GM23338 (cell line): Measurements from ENCODE around the gene TBC1D30. TPM values are rescaled to one million over a fixed set of nuclear protein-coding genes. Genes with fewer than 3 reads are reported as not detected.

Source experiments
- ATAC-seq: fragments of 200-7000 bp; cut with Tn5 transposase; 3 replicates; pipeline ENCODE4 v1.9.1; 2020
- DNase-seq: peaks from one replicate; pipeline ENCODE4 v3.0.0-alpha.2; 2015; ENCODE audit warnings: low spot score
- H2AFZ ChIP-seq: fragments of 200-600 bp; sonication (generic); 2 replicates; pipeline ENCODE4 v1.8.0; 2016; ENCODE audit warnings: antibody characterized with exemption, mild to moderate bottlenecking, moderate library complexity
- H3F3A ChIP-seq: fragments of 200-600 bp; sonication (generic); replicated peaks from 2 replicates; pipeline ENCODE4 v1.8.0; 2017; ENCODE audit warnings: antibody characterized with exemption, mixed run types, low read depth
- H3K27ac ChIP-seq: fragments of 200-600 bp; sonication (generic); 2 replicates; pipeline ENCODE4 v1.6.1; 2016; ENCODE audit warnings: low read depth
- H3K27me3 ChIP-seq: fragments of 200-600 bp; sonication (generic); 2 replicates; pipeline ENCODE4 v1.8.0; 2016; ENCODE audit warnings: mild to moderate bottlenecking, mixed run types, moderate library complexity; ENCODE audit not compliant: insufficient read depth
- H3K36me3 ChIP-seq: fragments of 200-600 bp; sonication (generic); 2 replicates; pipeline ENCODE4 v1.8.0; 2016; ENCODE audit warnings: mild to moderate bottlenecking; ENCODE audit not compliant: insufficient read depth
- H3K4me1 ChIP-seq: fragments of 200-600 bp; sonication (generic); 2 replicates; pipeline ENCODE4 v1.8.0; 2016; ENCODE audit warnings: mild to moderate bottlenecking, moderate library complexity; ENCODE audit not compliant: insufficient read depth
- H3K4me2 ChIP-seq: fragments of 200-600 bp; sonication (generic); 2 replicates; pipeline ENCODE4 v1.7.1; 2017; ENCODE audit warnings: mixed run types
- H3K4me3 ChIP-seq: fragments of 200-600 bp; sonication (generic); 2 replicates; pipeline ENCODE4 v1.6.1; 2016; ENCODE audit warnings: mixed run types
- H3K79me2 ChIP-seq: fragments of 200-600 bp; sonication (generic); replicated peaks from 2 replicates; pipeline ENCODE4 v1.8.0; 2017; ENCODE audit warnings: mild to moderate bottlenecking; ENCODE audit not compliant: insufficient read depth
- H3K9me2 ChIP-seq: fragments of 200-600 bp; sonication (generic); 2 replicates; pipeline ENCODE4 v1.8.0; 2017; ENCODE audit not compliant: insufficient read depth
- H4K20me1 ChIP-seq: fragments of 200-600 bp; sonication (generic); replicated peaks from 2 replicates; pipeline ENCODE4 v1.8.0; 2017; ENCODE audit warnings: mild to moderate bottlenecking; ENCODE audit not compliant: insufficient read depth
- H3K27ac Mint-ChIP-seq: 2 replicates; pipeline ENCODE4 v1.8.0; 2020; ENCODE audit warnings: inconsistent platforms, mild to moderate bottlenecking, moderate library complexity, mixed read lengths
- H3K27me3 Mint-ChIP-seq: 3 replicates; pipeline ENCODE4 v1.8.0; 2022; ENCODE audit warnings: low read depth, mild to moderate bottlenecking, moderate library complexity, mixed read lengths, inconsistent platforms; ENCODE audit not compliant: insufficient read depth, poor library complexity
- H3K36me3 Mint-ChIP-seq: 3 replicates; pipeline ENCODE4 v1.8.0; 2021; ENCODE audit warnings: low read depth, mild to moderate bottlenecking, inconsistent platforms, moderate library complexity, mixed read lengths
- H3K4me1 Mint-ChIP-seq: 3 replicates; pipeline ENCODE4 v1.8.0; 2020; ENCODE audit warnings: mild to moderate bottlenecking, inconsistent platforms, mixed read lengths
- H3K4me3 Mint-ChIP-seq: 3 replicates; pipeline ENCODE4 v1.8.0; 2021; ENCODE audit warnings: moderate library complexity, mild to moderate bottlenecking, inconsistent platforms, mixed read lengths
- H3K9me3 Mint-ChIP-seq: 3 replicates; pipeline ENCODE4 v1.8.0; 2020; ENCODE audit warnings: moderate library complexity, mild to moderate bottlenecking, inconsistent platforms, mixed read lengths
- CREB1 ChIP-seq: fragments of 250-450 bp; sonication (Bioruptor Pico); IDR thresholded peaks from 2 replicates; pipeline ENCODE4 v1.5.0; 2020; ENCODE audit warnings: low read depth, mild to moderate bottlenecking, moderate library complexity
- CTCF ChIP-seq, 2 experiments: fragments of 200-600 bp in 1 of 2; sonication (generic) in 1 of 2; conservative IDR thresholded peaks; 2 replicates each; pipeline versions ENCODE4 v1.5.1 to v1.6.1; 2016 to 2017; ENCODE audit warnings: antibody characterized with exemption in 2 of 2, low read depth in 2 of 2, mild to moderate bottlenecking in 2 of 2, moderate library complexity in 1 of 2
- NANOG ChIP-seq: IDR thresholded peaks from 2 replicates; pipeline ENCODE4 v1.6.1; 2016; ENCODE audit warnings: antibody characterized with exemption, borderline replicate concordance
- STAT1 ChIP-seq: IDR thresholded peaks from one replicate; pipeline ENCODE4 v1.6.1; 2016; ENCODE audit warnings: antibody characterized with exemption; ENCODE audit not compliant: unreplicated experiment
- polyA plus RNA-seq: library from polyadenylated mRNA; unstranded; fragments of >200 nt; fragmentation: Nextera tagmentation; extraction: Ambion mirVana; gene quantifications from 2 replicates; pipeline ENCODE4 v1.2.1, GENCODE V29; 2016
- total RNA-seq: library from RNA; depleted of rRNA; stranded (reverse); fragments of >200 nt; shearing (Covaris generic); gene quantifications from 2 replicates; pipeline ENCODE4 v1.2.3, GENCODE V29; 2014
- TF ChIP-seq, protein P1 (sequence below): fragments of 250-450 bp; sonication (Bioruptor Pico); IDR thresholded peaks from 2 replicates; pipeline ENCODE4 v1.5.0; 2020; ENCODE audit warnings: mild to moderate bottlenecking, moderate library complexity

The TBC1D30 gene
- total and polyA plus RNA-seq, 2 experiments from 2014 or later, result 2.9 to 9.6 TPM

- H4K20me1 ChIP-seq, result no peaks in the 10 kb centered on the region
- no peaks in the 10 kb centered on the region for H3K36me3 ChIP-seq
- no peaks in the 10 kb centered on the region for H3K79me2 ChIP-seq
- H3K4me1 ChIP-seq, result peaks cover 24% of the 10 kb centered on the region
- no peak overlapping the region for H3K27ac ChIP-seq
- no peaks in the 10 kb centered on the region for H3F3A ChIP-seq
- DNase-seq (no peak), ATAC-seq (no peak)
- H3K9me2 ChIP-seq, result no peaks in the 10 kb centered on the region
- H3K27me3 ChIP-seq, result no peaks in the 10 kb centered on the region
- H2AFZ ChIP-seq, result no peak overlapping the region
- no peaks in the 10 kb centered on the region for H3K36me3 Mint-ChIP-seq
- H3K4me3 ChIP-seq, result no peak overlapping the region
- no peaks in the 10 kb centered on the region for H3K9me3 Mint-ChIP-seq
- H3K4me1 Mint-ChIP-seq, result peaks cover 18% of the 10 kb centered on the region
- H3K27me3 Mint-ChIP-seq, result no peaks in the 10 kb centered on the region
- no peak overlapping the region for H3K4me3 Mint-ChIP-seq
- no peak overlapping the region for H3K4me2 ChIP-seq
- H3K27ac Mint-ChIP-seq, result no peak overlapping the region
- TF ChIP-seq STAT1, result no peak
Observed at GRCh38 chr12:64884728-64885127, 60.3 kb downstream of the TBC1D30 start.

- Histone ChIP-seq H3K9me2 (no peaks in the 10 kb centered on the region), H2AFZ (no peak overlapping the region), H3K36me3 (no peaks in the 10 kb centered on the region), H3K4me3 (peak overlapping the region; percentile 8; the same call in 1 of the 2 replicates), H3K4me1 (peaks cover 28% of the 10 kb centered on the region), H3K4me2 (peak overlapping the region; percentile 53), H3K27me3 (no peaks in the 10 kb centered on the region), H3K79me2 (no peaks in the 10 kb centered on the region), H3K27ac (no peak overlapping the region), H4K20me1 (no peaks in the 10 kb centered on the region), H3F3A (no peaks in the 10 kb centered on the region)
- H3K9me3 Mint-ChIP-seq, result no peaks in the 10 kb centered on the region
- H3K4me3 Mint-ChIP-seq, result no peak overlapping the region
- ATAC-seq (peak; percentile 40), DNase-seq (peak; percentile 44)
- H3K36me3 Mint-ChIP-seq, result no peaks in the 10 kb centered on the region
- TF ChIP-seq NANOG (peak; percentile 98), CTCF (conservative IDR thresholded peaks at IDR 0.05; ENCODE audit: low read depth in 2 of 2) (no peak), CREB1 (CRISPR knock-in tag) (no peak)
- TF ChIP-seq, protein P1, sequence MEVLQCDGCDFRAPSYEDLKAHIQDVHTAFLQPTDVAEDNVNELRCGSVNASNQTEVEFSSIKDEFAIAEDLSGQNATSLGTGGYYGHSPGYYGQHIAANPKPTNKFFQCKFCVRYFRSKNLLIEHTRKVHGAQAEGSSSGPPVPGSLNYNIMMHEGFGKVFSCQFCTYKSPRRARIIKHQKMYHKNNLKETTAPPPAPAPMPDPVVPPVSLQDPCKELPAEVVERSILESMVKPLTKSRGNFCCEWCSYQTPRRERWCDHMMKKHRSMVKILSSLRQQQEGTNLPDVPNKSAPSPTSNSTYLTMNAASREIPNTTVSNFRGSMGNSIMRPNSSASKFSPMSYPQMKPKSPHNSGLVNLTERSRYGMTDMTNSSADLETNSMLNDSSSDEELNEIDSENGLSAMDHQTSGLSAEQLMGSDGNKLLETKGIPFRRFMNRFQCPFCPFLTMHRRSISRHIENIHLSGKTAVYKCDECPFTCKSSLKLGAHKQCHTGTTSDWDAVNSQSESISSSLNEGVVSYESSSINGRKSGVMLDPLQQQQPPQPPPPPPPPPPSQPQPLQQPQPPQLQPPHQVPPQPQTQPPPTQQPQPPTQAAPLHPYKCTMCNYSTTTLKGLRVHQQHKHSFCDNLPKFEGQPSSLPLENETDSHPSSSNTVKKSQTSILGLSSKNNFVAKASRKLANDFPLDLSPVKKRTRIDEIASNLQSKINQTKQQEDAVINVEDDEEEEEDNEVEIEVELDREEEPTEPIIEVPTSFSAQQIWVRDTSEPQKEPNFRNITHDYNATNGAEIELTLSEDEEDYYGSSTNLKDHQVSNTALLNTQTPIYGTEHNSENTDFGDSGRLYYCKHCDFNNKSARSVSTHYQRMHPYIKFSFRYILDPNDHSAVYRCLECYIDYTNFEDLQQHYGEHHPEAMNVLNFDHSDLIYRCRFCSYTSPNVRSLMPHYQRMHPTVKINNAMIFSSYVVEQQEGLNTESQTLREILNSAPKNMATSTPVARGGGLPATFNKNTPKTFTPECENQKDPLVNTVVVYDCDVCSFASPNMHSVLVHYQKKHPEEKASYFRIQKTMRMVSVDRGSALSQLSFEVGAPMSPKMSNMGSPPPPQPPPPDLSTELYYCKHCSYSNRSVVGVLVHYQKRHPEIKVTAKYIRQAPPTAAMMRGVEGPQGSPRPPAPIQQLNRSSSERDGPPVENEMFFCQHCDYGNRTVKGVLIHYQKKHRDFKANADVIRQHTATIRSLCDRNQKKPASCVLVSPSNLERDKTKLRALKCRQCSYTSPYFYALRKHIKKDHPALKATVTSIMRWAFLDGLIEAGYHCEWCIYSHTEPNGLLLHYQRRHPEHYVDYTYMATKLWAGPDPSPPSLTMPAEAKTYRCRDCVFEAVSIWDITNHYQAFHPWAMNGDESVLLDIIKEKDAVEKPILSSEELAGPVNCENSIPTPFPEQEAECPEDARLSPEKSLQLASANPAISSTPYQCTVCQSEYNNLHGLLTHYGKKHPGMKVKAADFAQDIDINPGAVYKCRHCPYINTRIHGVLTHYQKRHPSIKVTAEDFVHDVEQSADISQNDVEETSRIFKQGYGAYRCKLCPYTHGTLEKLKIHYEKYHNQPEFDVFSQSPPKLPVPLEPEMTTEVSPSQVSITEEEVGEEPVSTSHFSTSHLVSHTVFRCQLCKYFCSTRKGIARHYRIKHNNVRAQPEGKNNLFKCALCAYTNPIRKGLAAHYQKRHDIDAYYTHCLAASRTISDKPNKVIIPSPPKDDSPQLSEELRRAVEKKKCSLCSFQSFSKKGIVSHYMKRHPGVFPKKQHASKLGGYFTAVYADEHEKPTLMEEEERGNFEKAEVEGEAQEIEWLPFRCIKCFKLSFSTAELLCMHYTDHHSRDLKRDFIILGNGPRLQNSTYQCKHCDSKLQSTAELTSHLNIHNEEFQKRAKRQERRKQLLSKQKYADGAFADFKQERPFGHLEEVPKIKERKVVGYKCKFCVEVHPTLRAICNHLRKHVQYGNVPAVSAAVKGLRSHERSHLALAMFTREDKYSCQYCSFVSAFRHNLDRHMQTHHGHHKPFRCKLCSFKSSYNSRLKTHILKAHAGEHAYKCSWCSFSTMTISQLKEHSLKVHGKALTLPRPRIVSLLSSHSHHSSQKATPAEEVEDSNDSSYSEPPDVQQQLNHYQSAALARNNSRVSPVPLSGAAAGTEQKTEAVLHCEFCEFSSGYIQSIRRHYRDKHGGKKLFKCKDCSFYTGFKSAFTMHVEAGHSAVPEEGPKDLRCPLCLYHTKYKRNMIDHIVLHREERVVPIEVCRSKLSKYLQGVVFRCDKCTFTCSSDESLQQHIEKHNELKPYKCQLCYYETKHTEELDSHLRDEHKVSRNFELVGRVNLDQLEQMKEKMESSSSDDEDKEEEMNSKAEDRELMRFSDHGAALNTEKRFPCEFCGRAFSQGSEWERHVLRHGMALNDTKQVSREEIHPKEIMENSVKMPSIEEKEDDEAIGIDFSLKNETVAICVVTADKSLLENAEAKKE (CRISPR knock-in tag), result no peak; the same call in 1 of the 2 replicates
- H3K27ac Mint-ChIP-seq, result no peak overlapping the region
- peaks cover 29% of the 10 kb centered on the region for H3K4me1 Mint-ChIP-seq
- H3K27me3 Mint-ChIP-seq, result no peaks in the 10 kb centered on the region
Observed at GRCh38 chr12:64889434-64890216, 65.2 kb downstream of the TBC1D30 start.
